Neural cell (in vitro differentiated cells): Measurements from ENCODE around the gene RC3H2.
"Not testable (repeated sequence)": the region's sequence is repeated elsewhere in the genome, so short reads cannot be mapped to it uniquely, and the experiment has no call there.

ENCODE experiments used
- POLR2AphosphoS5 ChIP-seq: IDR thresholded peaks from 2 replicates; pipeline ENCODE4 v1.6.1; 2012
- RAD21 ChIP-seq: fragments of 450-650 bp; conservative IDR thresholded peaks from 2 replicates; pipeline ENCODE4 v1.6.1; 2014; ENCODE audit warnings: antibody characterized with exemption, mild to moderate bottlenecking, moderate library complexity
- SMC3 ChIP-seq: fragments of 450-650 bp; conservative IDR thresholded peaks from 2 replicates; pipeline ENCODE4 v1.6.1; 2014; ENCODE audit warnings: antibody characterized with exemption, mild to moderate bottlenecking, moderate library complexity; ENCODE audit not compliant: poor library complexity
- TAF1 ChIP-seq: IDR thresholded peaks from 2 replicates; pipeline ENCODE4 v1.6.1; 2012; ENCODE audit warnings: low read depth
- TF ChIP-seq, protein P1 (sequence below): fragments of 450-650 bp; IDR thresholded peaks from 2 replicates; pipeline ENCODE4 v1.5.1; 2014; ENCODE audit warnings: antibody characterized with exemption, mild to moderate bottlenecking, moderate library complexity; ENCODE audit not compliant: poor library complexity, severe bottlenecking
- TF ChIP-seq, protein P2 (sequence below): IDR thresholded peaks from 2 replicates; pipeline ENCODE4 v1.6.1; 2012; ENCODE audit warnings: borderline replicate concordance

DNA sequence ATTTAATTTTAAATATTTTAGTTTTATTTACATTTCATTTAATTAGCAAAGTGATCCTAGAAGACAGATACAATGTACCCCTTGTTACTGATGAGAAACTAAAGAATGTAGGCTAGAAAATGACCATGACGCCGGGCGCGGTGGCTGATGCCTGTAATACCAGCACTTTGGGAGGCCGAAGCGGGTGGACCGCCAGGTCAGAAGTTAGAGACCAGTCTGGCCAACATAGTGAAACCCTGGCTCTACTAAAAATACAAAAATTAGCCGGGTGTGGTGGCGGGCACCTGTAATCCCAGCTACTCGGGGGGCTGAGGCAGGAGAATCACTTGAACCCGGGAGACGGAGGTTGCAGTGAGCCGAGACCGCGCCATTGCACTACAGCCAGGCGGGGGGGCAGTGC lies 963 bp upstream of the RC3H2 start:
- TF ChIP-seq SMC3, POLR2AphosphoS5, RAD21, TAF1: not testable (repeated sequence)
- TF ChIP-seq, protein P1, sequence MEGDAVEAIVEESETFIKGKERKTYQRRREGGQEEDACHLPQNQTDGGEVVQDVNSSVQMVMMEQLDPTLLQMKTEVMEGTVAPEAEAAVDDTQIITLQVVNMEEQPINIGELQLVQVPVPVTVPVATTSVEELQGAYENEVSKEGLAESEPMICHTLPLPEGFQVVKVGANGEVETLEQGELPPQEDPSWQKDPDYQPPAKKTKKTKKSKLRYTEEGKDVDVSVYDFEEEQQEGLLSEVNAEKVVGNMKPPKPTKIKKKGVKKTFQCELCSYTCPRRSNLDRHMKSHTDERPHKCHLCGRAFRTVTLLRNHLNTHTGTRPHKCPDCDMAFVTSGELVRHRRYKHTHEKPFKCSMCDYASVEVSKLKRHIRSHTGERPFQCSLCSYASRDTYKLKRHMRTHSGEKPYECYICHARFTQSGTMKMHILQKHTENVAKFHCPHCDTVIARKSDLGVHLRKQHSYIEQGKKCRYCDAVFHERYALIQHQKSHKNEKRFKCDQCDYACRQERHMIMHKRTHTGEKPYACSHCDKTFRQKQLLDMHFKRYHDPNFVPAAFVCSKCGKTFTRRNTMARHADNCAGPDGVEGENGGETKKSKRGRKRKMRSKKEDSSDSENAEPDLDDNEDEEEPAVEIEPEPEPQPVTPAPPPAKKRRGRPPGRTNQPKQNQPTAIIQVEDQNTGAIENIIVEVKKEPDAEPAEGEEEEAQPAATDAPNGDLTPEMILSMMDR, result not testable (repeated sequence)
- TF ChIP-seq, protein P2, sequence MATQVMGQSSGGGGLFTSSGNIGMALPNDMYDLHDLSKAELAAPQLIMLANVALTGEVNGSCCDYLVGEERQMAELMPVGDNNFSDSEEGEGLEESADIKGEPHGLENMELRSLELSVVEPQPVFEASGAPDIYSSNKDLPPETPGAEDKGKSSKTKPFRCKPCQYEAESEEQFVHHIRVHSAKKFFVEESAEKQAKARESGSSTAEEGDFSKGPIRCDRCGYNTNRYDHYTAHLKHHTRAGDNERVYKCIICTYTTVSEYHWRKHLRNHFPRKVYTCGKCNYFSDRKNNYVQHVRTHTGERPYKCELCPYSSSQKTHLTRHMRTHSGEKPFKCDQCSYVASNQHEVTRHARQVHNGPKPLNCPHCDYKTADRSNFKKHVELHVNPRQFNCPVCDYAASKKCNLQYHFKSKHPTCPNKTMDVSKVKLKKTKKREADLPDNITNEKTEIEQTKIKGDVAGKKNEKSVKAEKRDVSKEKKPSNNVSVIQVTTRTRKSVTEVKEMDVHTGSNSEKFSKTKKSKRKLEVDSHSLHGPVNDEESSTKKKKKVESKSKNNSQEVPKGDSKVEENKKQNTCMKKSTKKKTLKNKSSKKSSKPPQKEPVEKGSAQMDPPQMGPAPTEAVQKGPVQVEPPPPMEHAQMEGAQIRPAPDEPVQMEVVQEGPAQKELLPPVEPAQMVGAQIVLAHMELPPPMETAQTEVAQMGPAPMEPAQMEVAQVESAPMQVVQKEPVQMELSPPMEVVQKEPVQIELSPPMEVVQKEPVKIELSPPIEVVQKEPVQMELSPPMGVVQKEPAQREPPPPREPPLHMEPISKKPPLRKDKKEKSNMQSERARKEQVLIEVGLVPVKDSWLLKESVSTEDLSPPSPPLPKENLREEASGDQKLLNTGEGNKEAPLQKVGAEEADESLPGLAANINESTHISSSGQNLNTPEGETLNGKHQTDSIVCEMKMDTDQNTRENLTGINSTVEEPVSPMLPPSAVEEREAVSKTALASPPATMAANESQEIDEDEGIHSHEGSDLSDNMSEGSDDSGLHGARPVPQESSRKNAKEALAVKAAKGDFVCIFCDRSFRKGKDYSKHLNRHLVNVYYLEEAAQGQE, result not testable (repeated sequence)
